Colonic mucosa (tissue), 4 donors: ENCODE measurements around the gene DYSF. TPM values are rescaled to one million over a fixed set of nuclear protein-coding genes. Genes with fewer than 3 reads are reported as not detected.

Source experiments
- DNase-seq: peaks from one replicate; pipeline ENCODE4 v3.0.0-alpha.2; 2020
- H3K27ac ChIP-seq: fragments of 200-600 bp; one replicate; pipeline ENCODE4 v1.8.0; 2021
- H3K27me3 ChIP-seq: fragments of 200-600 bp; one replicate; pipeline ENCODE4 v1.8.0; 2021
- H3K36me3 ChIP-seq: fragments of 200-600 bp; one replicate; pipeline ENCODE4 v1.8.0; 2021
- H3K4me1 ChIP-seq: fragments of 200-600 bp; one replicate; pipeline ENCODE4 v1.8.0; 2021; ENCODE audit warnings: mild to moderate bottlenecking
- H3K4me3 ChIP-seq: fragments of 200-600 bp; one replicate; pipeline ENCODE4 v1.8.0; 2021
- H3K9ac ChIP-seq, 2 donors: one replicate each; pipeline ENCODE4 v1.7.0; 2013; ENCODE audit warnings: control low read depth in 2 of 2, low read depth in 2 of 2, low read length in 2 of 2
- H3K9me3 ChIP-seq: fragments of 200-600 bp; one replicate; pipeline ENCODE4 v1.8.0; 2021
- intact Hi-C: fragments of 100-400 bp; cut with DNase I; formaldehyde crosslinking; loops from one replicate; pipeline ENCODE4 v1.14.1; 2022
- total RNA-seq, 2 donors: library from RNA; stranded (reverse); fragmentation: NEBNext Ultra II Directional in 1 of 2; extraction: Animal tissue kit (Norgen Biotek cat#: 25700) in 1 of 2; gene quantifications; one replicate each; pipeline ENCODE4 v1.2.1, GENCODE V29; 2021
- TF ChIP-seq, protein P1 (sequence below): fragments of 200-600 bp; IDR thresholded peaks from one replicate; pipeline ENCODE4 v1.8.0; 2022; ENCODE audit warnings: antibody characterized with exemption, mild to moderate bottlenecking
- donor health status: healthy.
- donor health status: DM: no; HTN: no; CAD: no.
- donor health status: DM: no; HTN: no; CAD: no.

The DYSF gene
- total RNA-seq, 2 donors from 2014 or later = 2.4 to 7.5 TPM

DNA sequence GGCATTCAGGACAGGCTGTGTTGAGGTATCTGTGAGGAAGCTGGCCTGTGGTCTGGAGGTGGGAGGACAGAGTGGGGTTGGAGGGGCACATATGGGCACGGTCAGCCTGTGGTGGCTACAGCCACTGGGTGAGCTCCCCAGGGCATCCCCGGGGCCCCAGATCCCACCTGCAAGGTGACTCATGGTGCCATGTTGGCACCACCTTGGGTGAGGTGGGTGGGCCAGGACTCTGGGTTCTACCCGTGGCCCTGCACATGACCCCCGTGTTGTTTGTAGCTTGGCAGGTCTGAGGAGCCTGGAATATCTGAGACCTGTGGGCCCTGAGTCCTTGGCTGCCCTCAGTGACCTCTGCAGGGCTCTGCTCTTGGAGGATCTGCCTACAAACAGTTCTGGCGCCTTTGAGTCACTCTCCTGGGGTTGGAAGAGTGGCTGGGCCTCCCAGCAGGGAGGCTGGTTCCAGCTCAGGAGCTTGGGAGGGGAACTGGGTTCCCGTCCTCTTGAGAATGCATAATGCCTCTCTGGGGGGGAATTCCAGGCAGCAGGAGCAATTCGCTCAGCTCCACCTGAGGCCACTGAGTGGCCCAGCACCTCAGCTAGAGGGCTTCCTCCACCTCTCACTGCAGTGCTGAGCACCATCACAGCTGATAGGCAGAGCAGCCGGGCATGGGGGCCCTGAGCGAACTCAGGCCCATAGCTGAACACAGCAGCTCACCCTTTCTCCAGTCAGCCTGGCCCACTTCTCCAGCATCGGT lies 105.1 kb downstream of the DYSF start:
- DNase-seq = no peak
- intact Hi-C loops = no loop called here

DNA sequence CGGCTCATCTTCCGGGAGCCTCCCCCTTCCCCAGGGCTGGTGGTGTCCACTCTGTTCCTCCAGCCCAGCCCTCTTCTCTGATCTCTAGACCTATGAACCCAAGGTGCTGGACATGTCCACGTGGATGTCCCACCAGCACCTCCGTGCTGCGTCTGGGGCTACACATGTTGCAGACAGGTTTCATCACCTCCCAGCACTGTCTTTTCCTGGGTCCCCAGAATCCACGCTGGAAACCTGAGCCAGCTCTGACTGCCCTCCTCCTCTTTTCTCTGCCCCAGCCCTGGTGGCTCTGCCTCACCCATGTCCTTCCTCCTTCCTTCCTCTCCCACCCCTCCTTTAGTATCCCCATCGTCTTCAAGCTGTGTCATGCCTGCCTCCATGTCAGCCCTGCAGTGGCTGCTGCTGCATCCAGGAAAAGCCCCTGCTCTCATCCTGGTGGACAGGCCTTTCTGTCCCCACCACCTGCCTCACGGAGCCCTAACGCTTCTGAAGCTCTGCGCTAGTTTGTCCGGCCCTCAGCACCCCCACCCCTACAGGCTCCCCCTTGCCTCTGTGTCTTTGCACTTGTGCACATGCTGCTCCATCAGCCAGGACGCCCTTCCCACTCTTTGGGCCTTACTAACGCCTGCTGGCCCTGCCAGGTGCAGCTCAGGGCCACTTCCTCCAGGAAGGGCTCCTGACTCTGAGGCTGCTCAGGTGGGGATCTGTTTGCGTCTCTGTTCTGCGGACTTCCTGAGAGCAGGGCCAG lies 105.9 kb downstream of the DYSF start:
- Histone ChIP-seq H3K36me3 (no peaks in the 10 kb centered on the region), H3K4me1 (no peaks in the 10 kb centered on the region), H3K4me3 (no peak overlapping the region), H3K27me3 (no peaks in the 10 kb centered on the region), H3K9ac (no peak overlapping the region), H3K9me3 (no peaks in the 10 kb centered on the region), H3K27ac (no peak overlapping the region)
- intact Hi-C loops = no loop called here
- no peak for DNase-seq
- TF ChIP-seq, protein P1, sequence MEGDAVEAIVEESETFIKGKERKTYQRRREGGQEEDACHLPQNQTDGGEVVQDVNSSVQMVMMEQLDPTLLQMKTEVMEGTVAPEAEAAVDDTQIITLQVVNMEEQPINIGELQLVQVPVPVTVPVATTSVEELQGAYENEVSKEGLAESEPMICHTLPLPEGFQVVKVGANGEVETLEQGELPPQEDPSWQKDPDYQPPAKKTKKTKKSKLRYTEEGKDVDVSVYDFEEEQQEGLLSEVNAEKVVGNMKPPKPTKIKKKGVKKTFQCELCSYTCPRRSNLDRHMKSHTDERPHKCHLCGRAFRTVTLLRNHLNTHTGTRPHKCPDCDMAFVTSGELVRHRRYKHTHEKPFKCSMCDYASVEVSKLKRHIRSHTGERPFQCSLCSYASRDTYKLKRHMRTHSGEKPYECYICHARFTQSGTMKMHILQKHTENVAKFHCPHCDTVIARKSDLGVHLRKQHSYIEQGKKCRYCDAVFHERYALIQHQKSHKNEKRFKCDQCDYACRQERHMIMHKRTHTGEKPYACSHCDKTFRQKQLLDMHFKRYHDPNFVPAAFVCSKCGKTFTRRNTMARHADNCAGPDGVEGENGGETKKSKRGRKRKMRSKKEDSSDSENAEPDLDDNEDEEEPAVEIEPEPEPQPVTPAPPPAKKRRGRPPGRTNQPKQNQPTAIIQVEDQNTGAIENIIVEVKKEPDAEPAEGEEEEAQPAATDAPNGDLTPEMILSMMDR = no peak

More for the DNA sequence above, 105.1 kb downstream of the DYSF start:
- no peak overlapping the region for H3K27ac ChIP-seq
- TF ChIP-seq, protein P1 = no peak
- H3K4me1 ChIP-seq = no peaks in the 10 kb centered on the region
- H3K36me3 ChIP-seq = no peaks in the 10 kb centered on the region
- H3K9ac ChIP-seq = no peak overlapping the region
- H3K9me3 ChIP-seq = no peaks in the 10 kb centered on the region
- H3K4me3 ChIP-seq = no peak overlapping the region
- H3K27me3 ChIP-seq = no peaks in the 10 kb centered on the region

DNA sequence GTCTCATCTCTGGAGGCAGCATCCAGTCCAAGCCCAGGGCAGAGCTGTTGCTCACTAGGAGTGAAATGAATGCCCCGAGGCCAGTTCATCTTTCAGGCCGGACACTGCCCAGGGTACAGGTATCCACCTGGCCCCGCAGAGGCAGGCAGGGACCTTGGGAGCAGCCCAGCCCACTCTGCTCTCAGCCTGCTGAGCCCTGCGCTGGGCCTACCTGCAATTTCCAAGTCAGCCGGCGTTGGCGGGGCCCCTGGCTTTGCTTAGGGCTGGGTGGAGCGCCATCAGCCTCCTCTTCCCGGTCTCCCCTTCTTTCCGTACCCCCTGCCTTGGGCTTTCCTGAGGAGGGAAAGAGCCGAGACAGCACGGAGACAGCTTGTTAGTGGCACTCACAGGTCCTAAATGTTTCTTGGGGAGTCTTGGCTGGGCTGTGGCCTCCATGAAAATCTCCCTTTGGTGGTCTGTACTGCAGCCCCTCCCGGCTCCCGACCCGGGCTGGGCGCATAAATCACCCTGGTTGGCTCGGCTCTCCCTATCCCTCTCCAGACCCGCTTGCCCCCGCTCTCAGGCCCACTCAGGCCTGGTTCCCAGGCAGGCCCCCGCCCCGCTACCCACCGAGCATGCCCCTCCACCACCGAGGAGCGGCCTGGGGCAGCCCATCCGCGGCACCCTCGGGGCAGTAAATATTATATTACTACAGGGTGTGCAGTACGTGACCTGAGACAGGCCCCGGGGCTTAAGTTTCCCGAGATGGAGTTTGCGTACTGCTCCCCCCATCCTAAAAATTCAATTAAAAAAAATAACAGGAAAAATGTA lies 106.7 kb downstream of the DYSF start:
- no peak overlapping the region for H3K4me3 ChIP-seq
- intact Hi-C loops = no loop called here
- H3K9ac ChIP-seq = no peak overlapping the region
- H3K4me1 ChIP-seq = no peaks in the 10 kb centered on the region
- TF ChIP-seq, protein P1 = no peak
- no peaks in the 10 kb centered on the region for H3K27me3 ChIP-seq
- H3K27ac ChIP-seq = no peak overlapping the region
- H3K36me3 ChIP-seq = no peaks in the 10 kb centered on the region
- H3K9me3 ChIP-seq = no peaks in the 10 kb centered on the region
- DNase-seq = no peak

DNA sequence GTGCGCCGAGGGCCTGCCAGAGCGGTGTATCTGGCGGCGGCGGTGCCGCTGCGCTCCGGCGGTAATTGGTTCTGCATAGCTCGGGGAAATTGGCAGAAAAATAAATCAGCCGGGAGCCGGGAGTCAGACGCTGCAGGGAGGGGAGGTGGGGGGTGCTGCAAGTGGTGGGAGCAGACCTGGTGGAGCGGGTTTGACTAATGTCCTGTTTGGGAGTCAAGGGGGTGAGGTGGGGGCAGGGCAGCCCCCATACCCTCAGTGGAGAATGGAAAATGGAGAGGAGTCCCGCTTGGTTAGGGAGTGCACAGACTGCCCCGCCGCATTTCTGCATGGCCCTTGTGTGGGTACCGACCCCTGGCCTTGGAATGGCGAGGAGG lies 107.3 kb downstream of the DYSF start:
- TF ChIP-seq, protein P1 = no peak
- H3K27ac ChIP-seq = no peak overlapping the region
- H3K36me3 ChIP-seq = no peaks in the 10 kb centered on the region
- DNase-seq = no peak
- H3K4me1 ChIP-seq = no peaks in the 10 kb centered on the region
- no peaks in the 10 kb centered on the region for H3K9me3 ChIP-seq
- H3K4me3 ChIP-seq = no peak overlapping the region
- H3K27me3 ChIP-seq = no peaks in the 10 kb centered on the region
- no peak overlapping the region for H3K9ac ChIP-seq
- intact Hi-C loops = no loop called here

DNA sequence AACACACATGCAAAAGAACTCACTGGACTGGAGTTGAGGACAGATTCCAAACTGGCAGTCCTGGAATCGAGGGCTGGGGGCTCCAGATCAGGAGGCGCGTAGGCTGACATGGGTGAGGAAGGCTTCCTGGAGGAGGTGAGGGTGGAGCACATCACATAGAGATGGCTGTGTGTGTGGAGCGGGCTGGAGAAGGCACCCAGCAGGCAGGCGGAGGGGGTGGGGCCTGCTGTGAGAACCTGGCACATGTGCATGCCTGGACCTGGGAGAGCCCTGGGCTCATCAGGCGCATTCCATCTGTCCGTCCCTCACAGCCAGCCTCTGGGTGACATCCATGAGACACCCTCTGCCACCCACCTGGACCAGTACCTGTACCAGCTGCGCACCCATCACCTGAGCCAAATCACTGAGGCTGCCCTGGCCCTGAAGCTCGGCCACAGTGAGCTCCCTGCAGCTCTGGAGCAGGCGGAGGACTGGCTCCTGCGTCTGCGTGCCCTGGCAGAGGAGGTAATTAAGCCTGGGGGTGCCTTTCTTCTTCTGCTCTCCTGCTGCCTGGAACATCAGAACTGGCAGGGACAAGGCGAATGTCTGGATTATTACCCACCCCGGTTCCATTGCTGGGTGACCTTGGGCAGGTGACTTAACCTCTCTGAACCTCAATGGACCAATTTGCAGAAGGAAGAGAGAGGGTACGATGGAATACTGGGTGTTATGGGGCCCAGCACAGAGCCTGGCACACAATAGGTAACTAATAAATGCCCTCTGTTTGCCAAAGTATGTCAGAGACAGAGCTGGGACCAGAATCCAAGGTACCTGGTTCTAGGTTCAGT lies 108.3 kb downstream of the DYSF start:
- Histone ChIP-seq H3K27ac (no peak overlapping the region), H3K4me1 (no peaks in the 10 kb centered on the region), H3K36me3 (no peaks in the 10 kb centered on the region), H3K4me3 (no peak overlapping the region), H3K27me3 (no peaks in the 10 kb centered on the region), H3K9ac (no peak overlapping the region), H3K9me3 (no peaks in the 10 kb centered on the region)
- DNase-seq = no peak
- intact Hi-C loops = no loop called here
- TF ChIP-seq, protein P1 = no peak
